Adrenal gland (tissue), 5 donors: ENCODE measurements around the gene MIS18BP1.

Experiments
- CTCF ChIP-seq, 6 experiments: fragments of 450-650 bp in 4 of 6; fragments of 200-600 bp in 2 of 6; sonication (generic) in 1 of 6; IDR thresholded peaks; 1 replicate in 5 of 6; 2 replicates in 1 of 6; pipeline versions ENCODE4 v1.5.1 to v1.8.0; 2016 to 2021; ENCODE audit warnings: antibody characterized with exemption in 6 of 6, mild to moderate bottlenecking in 2 of 6, moderate library complexity in 1 of 6
- POLR2A ChIP-seq, 2 donors: fragments of 450-650 bp; IDR thresholded peaks; one replicate each; pipeline ENCODE4 v1.6.1; 2017; ENCODE audit warnings: antibody characterized with exemption in 2 of 2, mild to moderate bottlenecking in 2 of 2, moderate library complexity in 1 of 2
- donor health status: DM: no; HTN: no; CAD: no.

- TF ChIP-seq POLR2A (IDR thresholded peaks at IDR 0.05) (no peak), CTCF (IDR thresholded peaks at IDR 0.05) (no peak)
Observed at GRCh38 chr14:45185100-45185814, 67.7 kb downstream of the MIS18BP1 start.
